ENCODE measurements around the gene PRPF6. TPM values are rescaled to one million over a fixed set of nuclear protein-coding genes. Genes with fewer than 3 reads are reported as not detected.
A peak's percentile ranks its signal among the peaks of the same experiment; 100 is the strongest.

PRPF6 gene
- total and polyA plus RNA-seq, 2 of the 13 experiments (the other 11 are each of a cell fraction or from before 2014, with no cell fraction given) = 63.7 to 101 TPM

- TF ChIP-seq ZNF276 (CRISPR knock-in tag; IDR thresholded peaks at IDR 0.05; ENCODE audit: low read depth) (no peak), ZNF589 (CRISPR knock-in tag; conservative IDR thresholded peaks at IDR 0.05) (no peak), MLXIP (CRISPR knock-in tag; IDR thresholded peaks at IDR 0.05; ENCODE audit: borderline replicate concordance) (no peak), MBNL3 (CRISPR knock-in tag; conservative IDR thresholded peaks at IDR 0.05) (no peak), ZNF121 (CRISPR knock-in tag; IDR thresholded peaks at IDR 0.05) (no peak), ZNF709 (CRISPR knock-in tag; IDR thresholded peaks at IDR 0.05) (no peak), ASH2L (IDR thresholded peaks at IDR 0.05; ENCODE audit: insufficient read length, low read depth, low read length) (no peak), SNAPC2 (CRISPR knock-in tag; IDR thresholded peaks at IDR 0.05) (no peak), REL (CRISPR knock-in tag; conservative IDR thresholded peaks at IDR 0.05) (no peak), MED13 (CRISPR knock-in tag; IDR thresholded peaks at IDR 0.05) (no peak), ZNF44 (CRISPR knock-in tag; IDR thresholded peaks at IDR 0.05) (peak; percentile 61; the same call in 1 of the 2 replicates), ZBTB33 (CRISPR knock-in tag; IDR thresholded peaks at IDR 0.05) (no peak), GFI1 (CRISPR knock-in tag; IDR thresholded peaks at IDR 0.05; ENCODE audit: borderline replicate concordance) (no peak), ZBTB25 (CRISPR knock-in tag; IDR thresholded peaks at IDR 0.05) (no peak), ATAD3A (CRISPR knock-in tag; IDR thresholded peaks at IDR 0.05) (0 out of 2 replicates have a peak, but pooled peaks have one; percentile 13), PAF1 (CRISPR knock-in tag; IDR thresholded peaks at IDR 0.05) (no peak), DZIP1 (CRISPR knock-in tag; IDR thresholded peaks at IDR 0.05) (0 out of 2 replicates have a peak, but pooled peaks have one; percentile 78), ZNF674 (CRISPR knock-in tag; IDR thresholded peaks at IDR 0.05; ENCODE audit: low read depth) (no peak)
Observed at GRCh38 chr20:64023361-64024140, 42.6 kb downstream of the PRPF6 start (continued).

All from HepG2 (cell line).